ENCODE data around the gene UBC.

DNA sequence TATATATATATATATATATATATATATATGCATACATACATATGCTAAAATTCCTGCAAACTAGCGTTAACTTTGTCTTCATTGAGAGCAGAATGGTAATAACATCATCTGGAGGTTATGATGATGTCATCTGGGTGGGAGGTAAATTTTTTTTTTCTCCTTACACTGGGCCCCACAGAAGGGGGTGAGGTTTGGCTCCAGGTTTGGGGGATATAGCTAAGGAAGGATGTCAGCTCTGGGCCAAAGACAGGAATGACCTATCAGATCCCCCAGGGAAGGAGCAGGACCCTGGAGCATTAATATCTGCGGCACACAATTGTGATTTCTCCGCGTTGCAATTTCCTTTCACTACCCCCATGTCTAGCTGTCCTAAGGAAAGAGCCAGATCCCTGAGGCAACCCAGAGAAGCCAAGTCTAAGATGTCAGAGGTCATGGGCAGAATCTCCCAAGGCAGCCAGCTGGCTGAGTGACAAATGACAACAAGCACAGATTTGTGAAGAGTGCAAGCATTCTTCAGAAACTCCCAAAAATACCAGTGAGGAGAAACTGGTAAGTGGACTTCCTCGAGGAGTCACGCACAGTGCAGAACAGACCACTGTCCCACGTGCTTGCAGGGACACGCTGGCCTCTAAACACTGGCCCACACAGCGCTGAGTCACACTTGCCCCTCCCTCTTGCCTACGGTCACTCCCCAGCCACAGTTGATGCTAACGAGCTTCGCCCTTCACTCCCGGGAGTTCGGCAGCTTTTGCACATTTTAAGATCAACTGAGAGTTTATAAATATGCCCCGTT lies 9.9 kb downstream of the UBC start:
- TF ChIP-seq, protein P1, sequence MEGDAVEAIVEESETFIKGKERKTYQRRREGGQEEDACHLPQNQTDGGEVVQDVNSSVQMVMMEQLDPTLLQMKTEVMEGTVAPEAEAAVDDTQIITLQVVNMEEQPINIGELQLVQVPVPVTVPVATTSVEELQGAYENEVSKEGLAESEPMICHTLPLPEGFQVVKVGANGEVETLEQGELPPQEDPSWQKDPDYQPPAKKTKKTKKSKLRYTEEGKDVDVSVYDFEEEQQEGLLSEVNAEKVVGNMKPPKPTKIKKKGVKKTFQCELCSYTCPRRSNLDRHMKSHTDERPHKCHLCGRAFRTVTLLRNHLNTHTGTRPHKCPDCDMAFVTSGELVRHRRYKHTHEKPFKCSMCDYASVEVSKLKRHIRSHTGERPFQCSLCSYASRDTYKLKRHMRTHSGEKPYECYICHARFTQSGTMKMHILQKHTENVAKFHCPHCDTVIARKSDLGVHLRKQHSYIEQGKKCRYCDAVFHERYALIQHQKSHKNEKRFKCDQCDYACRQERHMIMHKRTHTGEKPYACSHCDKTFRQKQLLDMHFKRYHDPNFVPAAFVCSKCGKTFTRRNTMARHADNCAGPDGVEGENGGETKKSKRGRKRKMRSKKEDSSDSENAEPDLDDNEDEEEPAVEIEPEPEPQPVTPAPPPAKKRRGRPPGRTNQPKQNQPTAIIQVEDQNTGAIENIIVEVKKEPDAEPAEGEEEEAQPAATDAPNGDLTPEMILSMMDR (IDR thresholded peaks at IDR 0.05; ENCODE audit: low read depth, low read length, poor library complexity, severe bottlenecking), result no peak
- no peak for TF ChIP-seq EZH2phosphoT487 (IDR thresholded peaks at IDR 0.05; ENCODE audit: borderline replicate concordance, low read length)
